HepG2 (cell line): ENCODE data around the gene PML. TPM values are rescaled to one million over a fixed set of nuclear protein-coding genes. Genes with fewer than 3 reads are reported as not detected.
A peak's percentile ranks its signal among the peaks of the same experiment; 100 is the strongest.

Experiments
- BATF2 ChIP-seq: sonication (generic); formaldehyde crosslinking; IDR thresholded peaks from 2 replicates; pipeline ENCODE4 v1.8.0; 2022; ENCODE audit warnings: mild to moderate bottlenecking, missing genetic modification reagents, moderate library complexity
- CENPBD1 ChIP-seq: sonication (generic); formaldehyde crosslinking; IDR thresholded peaks from 2 replicates; pipeline ENCODE4 v1.8.0; 2022; ENCODE audit warnings: missing genetic modification reagents, low read depth, mild to moderate bottlenecking, borderline replicate concordance
- DDIT3 ChIP-seq: sonication (generic); formaldehyde crosslinking; IDR thresholded peaks from 2 replicates; pipeline ENCODE4 v1.4.0; 2020; ENCODE audit warnings: mild to moderate bottlenecking, missing genetic modification reagents
- GATA4 ChIP-seq: sonication (generic); IDR thresholded peaks from 2 replicates; pipeline ENCODE4 v1.6.1; 2016; ENCODE audit warnings: antibody characterized with exemption, low read depth, borderline replicate concordance
- HHEX ChIP-seq: IDR thresholded peaks from 2 replicates; pipeline ENCODE4 v1.6.1; 2016; ENCODE audit warnings: control low read depth
- HNRNPL ChIP-seq: fragments of 200-400 bp; formaldehyde crosslinking; IDR thresholded peaks from 2 replicates; pipeline ENCODE4 v1.6.1; 2017; ENCODE audit warnings: mild to moderate bottlenecking, low read depth, low read length
- HNRNPUL1 ChIP-seq: fragments of 200-400 bp; formaldehyde crosslinking; IDR thresholded peaks from 2 replicates; pipeline ENCODE4 v1.6.1; 2017; ENCODE audit warnings: low read depth, mild to moderate bottlenecking, low read length, moderate library complexity
- MEF2D ChIP-seq: sonication (generic); formaldehyde crosslinking; IDR thresholded peaks from 2 replicates; pipeline ENCODE4 v1.5.1; 2020; ENCODE audit warnings: mild to moderate bottlenecking, missing genetic modification reagents
- MIER2 ChIP-seq: IDR thresholded peaks from 2 replicates; pipeline ENCODE4 v1.6.1; 2016; ENCODE audit warnings: missing biosample characterization, missing genetic modification reagents
- NR3C1 ChIP-seq: sonication (generic); formaldehyde crosslinking; IDR thresholded peaks from 2 replicates; pipeline ENCODE4 v1.4.0; 2020; ENCODE audit warnings: missing genetic modification reagents
- NRL ChIP-seq: sonication (generic); formaldehyde crosslinking; IDR thresholded peaks from 2 replicates; pipeline ENCODE4 v1.5.0; 2020; ENCODE audit warnings: missing genetic modification reagents, mild to moderate bottlenecking, moderate library complexity, borderline replicate concordance
- PTBP1 ChIP-seq: fragments of 200-400 bp; formaldehyde crosslinking; IDR thresholded peaks from 2 replicates; pipeline ENCODE4 v1.6.1; 2018; ENCODE audit warnings: low read length, low read depth; ENCODE audit not compliant: poor library complexity, severe bottlenecking
- SCMH1 ChIP-seq: sonication (generic); formaldehyde crosslinking; IDR thresholded peaks from 2 replicates; pipeline ENCODE4 v1.9.0; 2021; ENCODE audit warnings: missing genetic modification reagents, mild to moderate bottlenecking, borderline replicate concordance
- SKIL ChIP-seq: sonication (generic); formaldehyde crosslinking; IDR thresholded peaks from 2 replicates; pipeline ENCODE4 v1.8.0; 2022; ENCODE audit warnings: missing genetic modification reagents, mild to moderate bottlenecking, moderate library complexity, borderline replicate concordance
- SMAD3 ChIP-seq: sonication (generic); formaldehyde crosslinking; IDR thresholded peaks from 2 replicates; pipeline ENCODE4 v1.4.0; 2020; ENCODE audit warnings: missing genetic modification reagents
- TCF7L2 ChIP-seq: IDR thresholded peaks from 2 replicates; pipeline ENCODE4 v1.6.1; 2011; ENCODE audit warnings: mild to moderate bottlenecking, low read depth, low read length, moderate library complexity
- TRIM22 ChIP-seq: fragments of 450-650 bp; IDR thresholded peaks from 2 replicates; pipeline ENCODE4 v1.6.1; 2017
- ZC3H4 ChIP-seq: sonication (generic); formaldehyde crosslinking; IDR thresholded peaks from 2 replicates; pipeline ENCODE4 v1.4.0; 2020; ENCODE audit warnings: missing genetic modification reagents, borderline replicate concordance
- ZFY ChIP-seq: sonication (generic); formaldehyde crosslinking; IDR thresholded peaks from 2 replicates; pipeline ENCODE4 v1.4.0; 2020; ENCODE audit warnings: missing genetic modification reagents
- ZNF414 ChIP-seq: sonication (generic); formaldehyde crosslinking; IDR thresholded peaks from 2 replicates; pipeline ENCODE4 v1.5.0; 2020; ENCODE audit warnings: missing genetic modification reagents
- ZNF441 ChIP-seq: sonication (generic); formaldehyde crosslinking; IDR thresholded peaks from 2 replicates; pipeline ENCODE4 v1.7.0; 2021; ENCODE audit warnings: missing genetic modification reagents, borderline replicate concordance
- ZNF674 ChIP-seq: sonication (generic); formaldehyde crosslinking; IDR thresholded peaks from 2 replicates; pipeline ENCODE4 v1.5.0; 2020; ENCODE audit warnings: low read depth, mild to moderate bottlenecking, missing genetic modification reagents
- ZUFSP ChIP-seq: sonication (generic); formaldehyde crosslinking; IDR thresholded peaks from 2 replicates; pipeline ENCODE4 v1.9.0; 2021; ENCODE audit warnings: missing genetic modification reagents, mild to moderate bottlenecking, borderline replicate concordance
- polyA plus RNA-seq, 8 experiments: library from polyadenylated mRNA; depleted of rRNA in 3 of 8; stranded (reverse) in 7 of 8; unstranded in 1 of 8; fragments of >200 nt; fragmentation: Illumina TruSeq in 4 of 8; extraction: Trizol in 4 of 8; gene quantifications; 2 replicates each; pipeline versions ENCODE4 v1.2.1 to v1.2.3, GENCODE V29; 2011 to 2016; ENCODE audit warnings: low read depth in 4 of 8, missing spikeins in 1 of 8, mixed read lengths in 1 of 8; ENCODE audit not compliant: insufficient read depth in 1 of 8
- total RNA-seq, 5 experiments: library from RNA; depleted of rRNA; stranded (reverse); fragments of >200 nt; fragmentation: Illumina TruSeq; extraction: Trizol; gene quantifications; 2 replicates each; pipeline ENCODE4 v1.2.3, GENCODE V29; 2016; ENCODE audit warnings: low read depth in 1 of 5

The PML gene
- total and polyA plus RNA-seq, 2 of the 13 experiments (the other 11 are each of a cell fraction or from before 2014, with no cell fraction given), result 2.9 to 3.9 TPM

- TF ChIP-seq MEF2D (no peak), NR3C1 (CRISPR knock-in tag) (no peak), ZC3H4 (CRISPR knock-in tag) (no peak), HNRNPUL1 (no peak), TRIM22 (no peak), GATA4 (no peak), ZNF441 (no peak), ZUFSP (CRISPR knock-in tag) (no peak), BATF2 (CRISPR knock-in tag) (no peak), HHEX (CRISPR knock-in tag) (no peak), PTBP1 (no peak), DDIT3 (CRISPR knock-in tag) (no peak), SCMH1 (CRISPR knock-in tag) (no peak), NRL (CRISPR knock-in tag) (no peak), ZFY (peak; percentile 80), HNRNPL (no peak), ZNF674 (CRISPR knock-in tag) (no peak), TCF7L2 (no peak), SKIL (CRISPR knock-in tag) (no peak), SMAD3 (CRISPR knock-in tag) (no peak), CENPBD1 (CRISPR knock-in tag) (no peak), MIER2 (CRISPR knock-in tag) (no peak), ZNF414 (CRISPR knock-in tag) (no peak)
Observed at GRCh38 chr15:73991726-73992593, 2.6 kb upstream of the PML start, which contains the start of gene STOML1 (continued).
